A549 (cell line): ENCODE measurements around the gene TM4SF20. TPM values are rescaled to one million over a fixed set of nuclear protein-coding genes. Genes with fewer than 3 reads are reported as not detected.
"Not testable (repeated sequence)": the region's sequence is repeated elsewhere in the genome, so short reads cannot be mapped to it uniquely, and the experiment has no call there.

Experiments
- ATAC-seq, 2 experiments: fragments of 200-7000 bp in 1 of 2; fragments of >200 bp in 1 of 2; cut with Nextera tagmentation in 1 of 2; cut with Tn5 transposase in 1 of 2; 3 replicates each; pipeline versions ENCODE4 v1.8.0 to v1.9.1; 2018 to 2020; ENCODE audit warnings: mild to moderate bottlenecking in 1 of 2, moderate library complexity in 1 of 2
- CTCF ChIA-PET: fragments of 300-600 bp; sonication (Branson Sonifier 250); formaldehyde crosslinking; extraction: SDS; loops from one replicate; lab custom pipeline; 2021; ENCODE audit warnings: antibody characterized with exemption, inconsistent platforms; lab: Yijun Ruan, JAX
- POLR2A ChIA-PET: fragments of 350-600 bp; formaldehyde crosslinking; extraction: SDS; loops from one replicate; lab custom pipeline; 2021; ENCODE audit warnings: antibody characterized with exemption, inconsistent platforms; lab: Yijun Ruan, JAX
- DNase-seq, 2 experiments: peaks; one replicate each; pipeline versions ENCODE4 v3.0.0 to v3.0.0-alpha.2; 2011 to 2016; ENCODE audit warnings: low read depth in 1 of 2, low spot score in 1 of 2
- FAIRE-seq: peaks from 2 replicates; lab custom pipeline; 2011; peaks lifted over from hg19 to GRCh38; lab: Jason Lieb, UNC
- H3K27ac ChIP-seq, 2 experiments: fragments of >200 bp; sonication (Bioruptor Twin); formaldehyde crosslinking; 3 replicates each; pipeline ENCODE4 v1.5.1; 2016 to 2017
- H3K4me1 ChIP-seq: fragments of >200 bp; sonication (Bioruptor Twin); formaldehyde crosslinking; 3 replicates; pipeline ENCODE4 v1.6.1; 2016
- H3K4me2 ChIP-seq: fragments of >200 bp; sonication (Bioruptor Twin); formaldehyde crosslinking; 3 replicates; pipeline ENCODE4 v1.6.1; 2016
- H3K4me3 ChIP-seq: fragments of >200 bp; sonication (Bioruptor Twin); formaldehyde crosslinking; 3 replicates; pipeline ENCODE4 v1.5.1; 2016
- H3K9me3 ChIP-seq: fragments of >200 bp; sonication (Bioruptor Twin); formaldehyde crosslinking; 3 replicates; pipeline ENCODE4 v1.6.1; 2016
- ATOH8 ChIP-seq: fragments of 250-450 bp; sonication (Bioruptor Pico); IDR thresholded peaks from 2 replicates; pipeline ENCODE4 v1.5.0; 2020; ENCODE audit warnings: low read depth, mild to moderate bottlenecking, moderate library complexity
- CTCF ChIP-seq: fragments of >200 bp; sonication (Bioruptor Twin); formaldehyde crosslinking; IDR thresholded peaks from 3 replicates; pipeline ENCODE4 v1.5.1; 2016
- EHMT2 ChIP-seq: fragments of 200-600 bp; sonication (generic); IDR thresholded peaks from 2 replicates; pipeline ENCODE4 v1.6.1; 2016; ENCODE audit warnings: antibody characterized with exemption, low read depth, mild to moderate bottlenecking, moderate library complexity
- FOSL2 ChIP-seq, 2 experiments: fragments of 450-650 bp in 1 of 2; fragments of >200 bp in 1 of 2; sonication (Bioruptor Twin) in 1 of 2; formaldehyde crosslinking; IDR thresholded peaks; 2 replicates each; pipeline versions ENCODE4 v1.5.0 to v1.6.1; 2016 to 2020; ENCODE audit warnings: mild to moderate bottlenecking in 1 of 2, moderate library complexity in 1 of 2
- FOXS1 ChIP-seq: fragments of 250-450 bp; sonication (Bioruptor Pico); IDR thresholded peaks from 2 replicates; pipeline ENCODE4 v1.5.0; 2020; ENCODE audit warnings: mild to moderate bottlenecking, moderate library complexity
- HOXB13 ChIP-seq: fragments of 250-450 bp; sonication (Bioruptor Pico); IDR thresholded peaks from 2 replicates; pipeline ENCODE4 v1.5.0; 2020; ENCODE audit warnings: low read depth, mild to moderate bottlenecking, moderate library complexity
- JUN ChIP-seq, 2 experiments: fragments of >200 bp; sonication (Bioruptor Twin); formaldehyde crosslinking; IDR thresholded peaks; 2 replicates in 1 of 2; 3 replicates in 1 of 2; pipeline ENCODE4 v1.6.1; 2016 to 2017
- KDM5A ChIP-seq: fragments of 200-600 bp; sonication (generic); IDR thresholded peaks from 2 replicates; pipeline ENCODE4 v1.6.1; 2016; ENCODE audit warnings: antibody characterized with exemption, mild to moderate bottlenecking
- MAZ ChIP-seq: fragments of 150-350 bp; IDR thresholded peaks from 2 replicates; pipeline ENCODE4 v1.6.1; 2014; ENCODE audit warnings: antibody characterized with exemption, low read depth, low read length, borderline replicate concordance
- NPAS2 ChIP-seq: fragments of 250-450 bp; sonication (Bioruptor Pico); IDR thresholded peaks from 2 replicates; pipeline ENCODE4 v1.8.0; 2022; ENCODE audit warnings: mild to moderate bottlenecking, moderate library complexity, borderline replicate concordance
- POLR2A ChIP-seq: IDR thresholded peaks from 2 replicates; pipeline ENCODE4 v1.6.1; 2012; ENCODE audit warnings: mild to moderate bottlenecking, low read length
- POLR2AphosphoS2 ChIP-seq: conservative IDR thresholded peaks from 2 replicates; pipeline ENCODE4 v1.6.1; 2012; ENCODE audit warnings: low read length, improper control_type of control experiment, inconsistent platforms
- RAD21 ChIP-seq, 2 experiments: fragments of >200 bp in 1 of 2; sonication (Bioruptor Twin) in 1 of 2; formaldehyde crosslinking in 1 of 2; IDR thresholded peaks in 1 of 2; conservative IDR thresholded peaks in 1 of 2; 2 replicates in 1 of 2; 3 replicates in 1 of 2; pipeline ENCODE4 v1.6.1; 2012 to 2018; ENCODE audit warnings: inconsistent platforms in 1 of 2
- RARB ChIP-seq: fragments of 250-450 bp; sonication (Bioruptor Pico); IDR thresholded peaks from 2 replicates; pipeline ENCODE4 v1.8.0; 2021; ENCODE audit warnings: mild to moderate bottlenecking, moderate library complexity
- RCOR1 ChIP-seq: fragments of 150-350 bp; IDR thresholded peaks from 2 replicates; pipeline ENCODE4 v1.6.1; 2014; ENCODE audit warnings: antibody characterized with exemption, low read length, low read depth
- REST ChIP-seq: fragments of 200-600 bp; sonication (generic); IDR thresholded peaks from 2 replicates; pipeline ENCODE4 v1.6.1; 2016; ENCODE audit warnings: antibody characterized with exemption, mild to moderate bottlenecking, moderate library complexity
- SREBF2 ChIP-seq: fragments of 450-650 bp; IDR thresholded peaks from 2 replicates; pipeline ENCODE4 v1.6.1; 2014; ENCODE audit warnings: mild to moderate bottlenecking, moderate library complexity
- USF2 ChIP-seq: fragments of 450-650 bp; IDR thresholded peaks from 2 replicates; pipeline ENCODE4 v1.6.1; 2014; ENCODE audit warnings: antibody characterized with exemption
- ZNF302 ChIP-seq: fragments of 250-450 bp; sonication (Bioruptor Pico); IDR thresholded peaks from 2 replicates; pipeline ENCODE4 v1.9.0; 2021; ENCODE audit warnings: inconsistent platforms, mild to moderate bottlenecking, moderate library complexity
- ZSCAN20 ChIP-seq: fragments of 250-450 bp; sonication (Bioruptor Pico); IDR thresholded peaks from 2 replicates; pipeline ENCODE4 v1.8.0; 2022; ENCODE audit warnings: mild to moderate bottlenecking, moderate library complexity
- WGBS: methylation state at CpG from one replicate; pipeline ENCODE4 v1.1.6; 2017; ENCODE audit errors: missing lambda C conversion rate; 5-methylcytosine and 5-hydroxymethylcytosine counted together
- polyA plus RNA-seq, 4 experiments: library from polyadenylated mRNA; depleted of rRNA in 3 of 4; stranded (reverse); fragments of >200 nt; fragmentation: RNase III in 1 of 4; extraction: RNeasy Plus Mini Kit Qiagen cat#74134 plus additional on column Dnase treatment in 1 of 4; gene quantifications; 2 replicates in 3 of 4; 3 replicates in 1 of 4; pipeline ENCODE4 v1.2.3, GENCODE V29; 2011 to 2017

Gene TM4SF20
- polyA plus RNA-seq, 2 of the 4 experiments (the other 2 are of a cell fraction), result 59.3 to 136 TPM

GRCh38 chr2:227386630-227387029, 7.5 kb upstream of the TM4SF20 start:
- TF ChIP-seq USF2 (no peak), FOSL2 (IDR thresholded peaks at IDR 0.05) (no peak), FOSL2 (CRISPR knock-in tag; IDR thresholded peaks at IDR 0.05) (0 out of 2 replicates have a peak, but pooled peaks have one; percentile 19), KDM5A (no peak), ATOH8 (CRISPR knock-in tag) (no peak), HOXB13 (peak; percentile 50; the same call in 1 of the 2 replicates), SREBF2 (no peak), CTCF (no peak), POLR2A (no peak), FOXS1 (CRISPR knock-in tag) (no peak), POLR2AphosphoS2 (no peak), RAD21 (conservative IDR thresholded peaks at IDR 0.05 in 1 of 2, IDR thresholded peaks at IDR 0.05 in 1 of 2) (no peak), RARB (CRISPR knock-in tag) (peak; percentile 32; the same call in 1 of the 2 replicates), REST (no peak)
- POLR2A ChIA-PET, result no interaction called here
- ATAC-seq (no peak), DNase-seq (no peak), FAIRE-seq (no peak)
- Histone ChIP-seq H3K4me3 (no peak overlapping the region), H3K9me3 (0 out of 3 replicates have a peak, but pooled peaks cover 7% of the 10 kb centered on the region), H3K27ac (peak overlapping the region; percentile 98 to 99), H3K4me1 (peaks cover 51% of the 10 kb centered on the region), H3K4me2 (peak overlapping the region; percentile 4)
- WGBS, result 36% methylated on average over 6 of the region's 6 CpGs
- CTCF ChIA-PET, result interaction anchor here (0.7 to 1.7 kb wide), 4 partner anchors 9 to 476 kb away, joined by 3 to 13 read pairs (median 6); no protein-coding TSS in a partner anchor

- Histone ChIP-seq H3K4me2 (no peak overlapping the region), H3K4me3 (no peak overlapping the region), H3K4me1 (peaks cover 56% of the 10 kb centered on the region), H3K9me3 (no peaks in the 10 kb centered on the region), H3K27ac (peak overlapping the region; percentile 98 to 99)
- CTCF ChIA-PET, result no interaction called here
- no peak for ATAC-seq
- POLR2A ChIA-PET, result no interaction called here
- no peak for FAIRE-seq
- DNase-seq, result no peak
- TF ChIP-seq ZSCAN20 (CRISPR knock-in tag) (no peak), USF2 (no peak), RCOR1 (no peak), RARB (CRISPR knock-in tag) (no peak), NPAS2 (no peak), EHMT2 (no peak), FOXS1 (CRISPR knock-in tag) (no peak), ZNF302 (CRISPR knock-in tag) (no peak), JUN (IDR thresholded peaks at IDR 0.05) (no peak), MAZ (no peak)
- WGBS, result 92% methylated on average over 3 of the region's 3 CpGs
Measured at GRCh38 chr2:227383686-227384085, 4.6 kb upstream of the TM4SF20 start.

- H3K9me3 ChIP-seq, FAIRE-seq, H3K4me3 ChIP-seq, POLR2A ChIA-PET, ATAC-seq, DNase-seq, H3K4me2 ChIP-seq: not testable (repeated sequence)
- H3K27ac ChIP-seq, result peak overlapping the region; percentile 98 to 99
- WGBS, result 98% methylated on average over 2 of the region's 2 CpGs
- CTCF ChIA-PET, result interaction anchor here (3.5 kb wide), 1 partner anchor 24 kb away, joined by 14 read pairs; no protein-coding TSS in a partner anchor
- H3K4me1 ChIP-seq, result peaks cover 58% of the 10 kb centered on the region
Measured at GRCh38 chr2:227382241-227382835, 3.2 kb upstream of the TM4SF20 start.
